GM19397 (cell line): ENCODE results near the gene CDH23.

Source experiments
- ATAC-seq: cut with Tn5 transposase; IDR thresholded peaks from one replicate; pipeline ENCODE4 v1.9.1; 2021; ENCODE audit warnings: mild to moderate bottlenecking, moderate library complexity; ENCODE audit not compliant: unreplicated experiment

Gene CDH23

DNA sequence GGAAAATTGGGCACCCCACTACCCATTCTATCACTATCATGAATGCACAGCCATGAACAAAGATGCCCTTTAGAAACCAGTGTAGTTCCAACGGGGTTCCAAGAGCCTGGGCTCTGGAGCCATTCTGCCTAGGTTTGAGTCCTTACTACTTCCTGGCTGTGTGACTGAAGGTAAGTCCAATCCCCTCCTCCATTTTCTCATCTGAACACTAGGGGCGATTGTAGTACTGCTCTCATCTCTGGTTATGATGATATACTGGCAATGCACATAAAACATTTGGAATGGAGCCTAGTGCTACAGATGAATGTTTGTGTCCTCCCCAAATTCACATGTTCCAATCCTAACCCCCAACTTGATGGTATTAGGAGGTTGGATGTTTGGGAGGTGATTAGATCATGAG, 28.1 kb upstream of the CDH23 start:
- no peak for ATAC-seq

DNA sequence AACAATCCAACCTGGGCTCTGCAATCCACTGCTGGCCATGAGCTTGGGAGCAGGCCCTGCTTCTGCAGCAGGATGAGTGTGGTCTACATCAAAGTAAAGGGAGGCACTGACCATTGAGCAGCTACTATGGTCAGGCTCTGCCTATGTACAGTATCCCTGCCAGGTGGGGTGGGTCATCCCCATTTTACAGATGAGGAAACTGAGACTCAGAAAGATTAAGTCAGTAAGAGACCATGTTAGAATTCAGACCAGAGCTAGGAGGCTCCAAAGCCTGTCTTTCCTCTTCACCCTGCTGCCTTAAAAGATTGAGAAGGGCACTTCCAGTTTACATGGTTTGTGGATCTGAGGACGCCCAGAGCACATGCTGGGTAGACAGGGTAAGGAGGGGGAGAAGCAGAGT, 27.1 kb upstream of the CDH23 start:
- no peak for ATAC-seq

DNA sequence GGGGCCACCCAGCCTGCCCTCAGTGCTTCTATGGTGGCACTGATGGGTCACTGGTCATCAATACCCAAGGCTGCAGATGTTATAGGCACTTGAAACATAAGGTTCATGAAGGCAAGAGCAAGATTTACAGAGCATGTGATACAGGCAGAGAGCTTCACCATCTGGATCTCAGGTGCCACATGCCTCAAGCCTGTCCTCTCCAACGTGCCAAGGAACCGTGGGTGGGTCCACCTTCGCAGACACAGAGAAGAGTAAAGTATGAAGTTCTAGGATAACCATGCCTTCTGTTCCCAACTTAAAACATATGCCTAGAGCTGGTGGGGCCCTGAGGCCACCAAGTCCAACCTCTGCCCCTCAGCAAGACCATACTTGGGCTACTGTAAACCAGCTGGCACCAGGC, 26.7 kb upstream of the CDH23 start:
- ATAC-seq = no peak

DNA sequence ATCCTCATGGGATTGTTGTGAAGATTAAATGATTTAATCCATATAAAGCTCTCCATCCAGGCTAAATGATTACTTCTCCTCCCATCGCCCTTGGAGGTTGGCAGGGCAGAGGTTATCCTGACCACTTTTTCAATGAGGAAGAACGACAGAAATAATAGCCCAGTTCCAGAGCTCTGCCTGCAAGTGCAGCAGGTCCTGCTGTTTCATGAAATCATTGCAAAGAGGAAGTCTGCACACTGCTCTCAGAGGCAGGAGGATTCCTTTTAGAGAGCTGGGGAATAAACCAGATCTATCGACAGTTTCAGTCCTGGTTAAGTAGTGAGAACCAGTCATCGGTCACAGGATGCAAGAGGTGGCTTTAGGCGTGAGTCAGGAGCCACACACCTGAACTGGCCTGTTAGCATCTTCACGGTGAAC, 25.0 kb upstream of the CDH23 start:
- no peak for ATAC-seq

DNA sequence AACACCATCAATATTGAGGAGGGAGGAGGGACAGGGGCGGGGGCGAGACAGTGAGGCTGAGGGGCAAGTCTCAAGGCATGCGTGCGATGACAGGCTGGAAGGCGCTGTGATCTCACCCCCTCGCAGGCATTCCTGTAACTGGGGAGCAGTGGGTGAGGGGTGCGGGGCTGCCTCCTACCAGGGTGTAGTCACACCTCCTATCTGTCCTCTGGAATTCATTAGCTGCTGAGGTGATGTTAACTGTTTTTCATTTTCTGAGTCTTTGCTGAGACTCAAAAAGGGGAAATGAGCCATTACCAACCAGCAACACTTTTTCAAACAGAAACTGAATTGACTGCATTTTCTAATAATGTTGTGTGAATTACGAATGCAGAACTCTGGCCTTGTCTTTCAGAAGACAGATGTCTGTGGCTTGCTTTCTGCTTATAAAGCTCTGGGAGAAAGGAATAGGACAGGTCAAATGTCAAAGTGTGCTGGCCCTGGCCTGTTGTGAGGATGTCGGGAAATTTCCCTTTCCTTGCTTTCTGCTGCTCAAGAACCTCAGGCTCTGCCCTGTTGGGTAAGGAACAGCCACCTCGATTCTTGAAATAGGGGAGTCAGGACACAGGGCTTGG, 23.7 kb upstream of the CDH23 start:
- ATAC-seq = no peak

DNA sequence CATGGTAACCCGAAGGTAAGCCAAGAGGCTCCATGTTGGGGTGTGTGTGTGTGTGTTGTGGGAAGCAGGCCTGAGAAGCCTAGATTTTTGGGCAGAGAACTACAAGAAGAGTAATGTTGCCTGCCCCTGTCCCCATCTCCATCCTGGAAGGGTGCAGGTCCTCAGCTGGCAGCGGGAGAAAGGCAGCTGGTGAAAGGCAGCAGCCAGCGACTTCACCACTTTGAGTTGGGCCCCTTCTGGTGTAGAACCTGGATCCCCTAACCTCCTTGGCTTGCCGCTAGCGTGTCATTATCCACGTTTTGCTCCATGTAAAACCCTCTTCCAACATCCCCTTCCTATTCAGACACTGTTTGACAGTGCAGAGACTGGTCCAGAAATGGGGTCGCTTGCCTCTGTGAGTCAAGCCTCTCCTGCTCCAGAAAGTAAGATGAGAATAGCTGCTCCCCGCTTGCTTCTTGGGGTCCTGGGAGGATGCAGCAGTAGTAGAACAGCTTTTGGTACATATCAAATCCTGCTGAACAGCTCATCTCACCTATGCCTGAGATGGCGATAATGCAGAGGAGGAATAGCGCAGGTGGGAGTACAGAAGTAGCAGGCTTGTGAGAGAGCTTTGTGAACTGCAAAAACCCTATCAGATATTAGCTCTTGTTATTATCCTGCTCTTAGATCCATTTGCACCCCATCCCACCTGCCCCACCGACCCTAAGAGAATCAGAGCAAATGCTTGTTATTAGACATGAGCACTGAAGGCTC, 22.1 kb upstream of the CDH23 start:
- no peak for ATAC-seq

DNA sequence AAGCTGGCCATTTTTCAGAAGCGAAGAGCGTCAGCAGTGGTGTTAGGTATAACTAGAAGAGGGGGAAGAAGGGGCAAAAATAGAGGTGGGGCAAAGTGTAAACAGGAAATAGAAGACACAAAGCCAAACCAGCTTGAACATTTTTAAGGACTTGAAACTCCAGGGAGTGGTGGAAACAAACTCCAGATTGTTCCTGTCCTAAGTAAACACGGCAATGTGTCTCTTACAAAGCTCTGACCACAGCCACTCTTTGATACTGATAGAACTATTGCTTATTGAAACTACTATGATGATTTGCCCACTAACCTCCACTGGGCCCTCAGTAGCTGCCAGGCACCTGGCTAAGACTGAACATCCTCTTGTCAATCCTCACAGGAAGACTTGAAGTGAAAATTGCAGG, 20.8 kb upstream of the CDH23 start:
- no peak for ATAC-seq

DNA sequence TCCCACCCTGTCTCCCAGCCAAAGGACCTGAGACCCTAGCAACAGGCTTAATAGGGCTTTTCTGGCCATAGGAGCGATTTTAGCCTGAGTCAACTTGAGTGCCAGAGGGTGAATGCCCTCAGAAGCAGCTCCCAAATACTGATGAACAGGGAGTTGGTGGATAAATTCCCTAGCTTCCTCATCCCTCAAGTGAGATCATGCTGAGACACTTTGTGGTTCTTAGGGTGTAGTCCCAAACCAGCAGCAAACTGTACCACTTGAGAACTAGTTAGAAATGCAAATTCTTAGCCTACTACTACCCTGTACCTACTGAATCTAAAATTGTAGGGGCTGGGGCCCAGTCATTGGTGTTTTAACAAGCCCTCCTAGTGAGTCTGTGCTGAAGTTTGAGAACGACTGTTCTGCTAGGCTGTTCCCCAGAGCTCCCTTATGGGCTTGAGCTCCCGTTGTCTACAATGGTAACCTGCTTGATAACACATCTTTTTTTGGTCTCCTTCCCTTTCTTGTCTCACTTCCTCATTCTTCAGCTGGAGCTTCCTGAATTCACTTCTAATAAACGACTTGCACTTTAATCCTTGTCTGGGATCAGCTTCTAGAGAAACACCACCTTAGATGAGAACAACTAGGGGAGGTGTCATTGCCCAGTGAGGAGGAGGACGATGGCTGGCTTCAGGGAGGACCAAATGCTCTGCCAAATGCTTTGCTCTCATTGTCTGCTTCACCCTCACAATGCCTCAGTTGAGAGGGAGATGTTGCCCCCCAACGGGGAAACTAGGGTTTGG, 18.2 kb upstream of the CDH23 start:
- no peak for ATAC-seq

DNA sequence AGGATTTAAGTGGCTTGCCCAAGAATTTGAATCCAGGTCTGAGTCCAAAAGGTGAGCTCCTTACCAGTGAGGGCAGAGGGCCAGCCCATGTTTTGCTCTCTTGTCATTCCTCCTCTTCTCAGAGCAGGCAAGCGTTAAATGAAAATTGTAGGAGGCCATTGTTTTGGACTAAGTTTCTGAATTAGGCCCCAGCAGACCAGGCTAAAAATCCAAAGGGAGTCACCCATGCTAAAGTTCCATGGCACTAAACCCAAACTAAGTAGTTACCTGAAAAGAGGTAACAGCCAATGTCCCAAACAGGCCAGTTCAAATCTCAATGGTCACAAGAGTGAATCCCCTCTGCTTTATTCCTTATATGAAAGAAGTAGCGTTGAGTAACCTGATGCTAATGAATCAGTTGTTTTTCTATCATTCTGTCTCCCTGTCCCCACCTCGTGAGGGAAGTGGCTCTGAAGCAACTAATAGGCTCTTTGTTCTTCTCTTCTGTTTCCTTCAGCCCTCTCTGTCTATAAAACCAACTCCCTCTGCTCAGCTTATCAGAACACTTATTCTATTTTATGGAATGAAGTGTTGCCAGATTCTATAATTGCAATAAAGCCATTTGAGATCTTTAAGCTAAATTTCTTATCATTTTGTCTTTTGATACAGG, 17.5 kb upstream of the CDH23 start:
- ATAC-seq = no peak

DNA sequence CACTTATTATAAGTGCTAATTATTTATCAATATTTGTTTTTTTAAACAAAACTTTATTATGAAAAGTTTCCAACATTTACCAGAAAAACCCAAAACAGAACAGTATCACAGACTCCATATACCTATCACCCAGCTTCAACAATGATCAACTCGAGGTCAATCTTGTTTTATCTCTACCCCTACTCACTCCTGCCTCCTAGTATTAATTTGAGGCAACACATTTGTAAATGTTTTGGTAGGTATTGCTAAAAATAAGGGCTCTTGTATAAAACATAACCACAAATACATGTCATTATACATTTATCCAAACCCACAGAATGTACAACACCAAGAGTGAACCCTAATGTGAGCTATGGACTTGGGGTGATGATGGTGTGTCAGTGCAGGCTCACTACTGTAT, 15.9 kb upstream of the CDH23 start:
- no peak for ATAC-seq

DNA sequence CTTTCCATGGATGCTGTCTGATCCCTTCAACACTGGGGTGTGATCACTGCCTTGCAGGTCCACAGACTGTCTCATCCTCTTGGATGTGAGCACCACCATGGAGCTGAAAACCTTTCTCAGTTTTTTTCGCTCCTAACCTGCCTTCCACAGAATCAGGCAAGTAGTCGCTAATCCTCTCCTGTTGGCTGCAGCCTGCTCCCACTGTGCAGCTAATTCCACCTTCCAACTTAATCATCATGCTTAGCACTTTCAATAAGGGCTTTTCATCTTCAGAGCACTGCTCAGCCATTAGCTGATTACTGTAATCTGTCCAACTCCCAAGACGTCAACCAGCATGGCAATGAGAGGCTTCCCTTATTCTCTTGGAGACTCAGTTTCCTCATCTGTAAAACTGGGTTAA, 15.1 kb upstream of the CDH23 start:
- ATAC-seq = no peak

DNA sequence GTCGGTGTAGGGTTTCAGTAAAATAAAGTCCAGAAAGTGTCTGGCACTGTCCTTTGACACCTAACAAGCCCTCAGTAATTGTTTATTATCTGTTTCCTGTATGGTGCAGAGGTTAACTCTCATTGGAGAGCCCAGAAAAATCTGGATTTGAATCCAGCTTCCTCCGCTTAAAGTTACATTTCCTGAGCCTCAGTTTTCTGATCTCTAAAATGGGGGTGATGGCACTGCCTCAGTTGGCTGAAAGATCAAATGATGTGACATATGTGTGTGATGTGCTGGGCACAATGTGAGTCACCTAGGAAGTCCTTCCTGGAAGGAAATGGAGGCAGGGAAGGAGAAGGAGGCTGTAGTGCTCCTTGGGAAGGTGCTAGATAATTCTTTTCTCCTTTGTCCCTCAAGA, 14.7 kb upstream of the CDH23 start:
- no peak for ATAC-seq

DNA sequence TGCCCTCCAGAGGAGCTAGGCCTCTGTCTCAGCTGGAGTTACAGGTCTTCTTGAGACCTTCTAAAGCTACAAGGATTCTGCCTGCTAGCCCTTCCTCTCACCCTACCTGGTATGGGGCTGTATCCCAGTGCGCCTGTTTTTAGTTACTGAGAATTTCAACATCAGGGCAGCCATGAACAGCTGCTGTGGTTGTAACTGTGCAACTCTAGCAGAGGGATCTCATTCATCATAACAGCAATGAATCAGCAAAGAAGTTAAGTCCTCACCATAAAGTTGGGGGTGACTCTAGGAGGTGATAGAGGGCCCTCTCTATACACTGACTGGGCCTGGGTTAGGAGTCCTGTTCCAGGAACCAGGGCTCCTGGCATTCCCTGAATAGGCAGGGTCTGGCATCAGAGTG, 14.0 kb upstream of the CDH23 start:
- ATAC-seq = no peak

DNA sequence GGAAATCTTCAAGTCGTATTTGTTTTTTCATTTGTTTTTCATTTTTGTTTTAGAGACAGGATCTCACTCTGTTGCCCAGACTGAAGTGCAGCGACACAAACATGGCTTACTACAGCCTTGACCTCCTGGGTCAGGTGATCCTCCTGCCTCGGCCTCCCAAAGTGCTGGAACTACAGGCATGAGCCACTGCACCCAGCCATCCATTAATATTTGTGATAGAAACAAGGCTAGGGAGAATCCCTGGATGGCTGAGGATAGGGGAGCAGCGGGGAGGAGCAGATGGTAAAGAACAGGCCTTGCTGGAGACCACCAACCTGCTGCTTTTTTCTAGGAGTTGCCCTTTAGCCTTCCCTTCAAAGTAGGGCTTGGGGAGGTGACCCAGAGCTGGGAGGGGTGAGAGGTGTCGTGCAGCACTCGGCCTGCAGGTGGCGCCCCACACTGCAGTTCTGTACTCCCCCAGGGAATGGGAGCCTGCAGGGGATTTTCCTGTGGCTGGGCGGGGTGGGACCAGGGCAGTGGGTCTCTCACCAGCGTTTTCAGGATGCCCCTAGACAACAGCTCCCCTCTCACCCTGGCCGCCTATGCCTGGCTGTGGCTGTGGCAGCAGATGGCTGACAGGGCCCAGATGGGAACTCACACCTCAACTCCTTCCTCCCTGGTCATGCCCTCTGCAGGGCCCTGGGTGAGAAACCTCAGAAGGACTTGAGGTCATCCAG, 12.6 kb upstream of the CDH23 start:
- ATAC-seq = no peak

DNA sequence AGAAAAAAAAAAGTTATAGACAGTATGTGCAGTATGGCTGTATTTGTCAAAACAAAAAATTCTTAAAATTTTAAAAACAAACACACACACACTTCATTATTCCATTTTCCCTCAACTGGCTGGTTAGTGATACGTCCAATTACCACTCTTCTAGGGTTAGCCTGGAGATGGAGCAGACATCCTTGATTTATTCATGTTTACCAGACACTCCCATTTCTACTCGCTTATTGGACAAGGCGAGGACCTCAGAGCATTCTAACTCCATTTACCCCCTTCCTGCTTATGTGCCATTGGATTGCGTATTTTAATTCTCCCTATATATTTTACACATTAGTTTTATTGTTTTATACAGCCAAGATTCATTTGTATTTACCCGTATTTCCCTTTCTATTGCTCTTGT, 8.5 kb upstream of the CDH23 start:
- no peak for ATAC-seq

DNA sequence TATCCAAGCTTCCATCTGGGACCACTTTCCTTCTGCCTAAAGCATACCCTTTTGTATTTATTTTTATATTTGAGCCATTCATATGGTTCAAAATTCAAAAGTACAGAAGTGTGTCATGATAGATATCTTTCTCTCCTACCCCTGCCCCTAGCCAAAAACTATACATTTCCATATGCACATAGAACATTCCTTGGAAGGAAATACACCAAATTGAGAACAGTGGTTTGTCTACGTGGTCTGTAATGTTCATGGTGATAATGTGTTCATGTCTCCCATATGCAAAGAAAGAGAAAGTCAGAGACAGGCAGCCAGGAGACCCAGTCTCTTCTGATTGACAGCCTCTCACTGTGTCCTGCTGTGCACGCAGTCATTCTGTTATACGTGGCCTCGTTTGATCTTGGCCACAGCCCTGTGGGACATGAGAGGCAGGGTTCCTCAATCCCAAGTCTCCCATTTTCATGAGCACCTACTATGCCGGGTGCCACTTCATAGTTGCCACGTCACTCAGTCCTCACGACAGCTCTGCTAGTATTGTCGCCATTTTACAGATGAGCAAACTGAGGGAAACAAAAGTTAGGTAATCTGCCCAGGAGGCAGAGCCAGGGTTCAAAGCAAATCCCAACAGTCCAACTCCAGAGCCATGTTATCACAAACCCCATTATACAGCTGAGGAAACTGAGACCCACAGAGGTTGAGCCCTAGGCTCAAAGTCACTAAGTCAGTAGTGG, 8.0 kb upstream of the CDH23 start:
- ATAC-seq = no peak

DNA sequence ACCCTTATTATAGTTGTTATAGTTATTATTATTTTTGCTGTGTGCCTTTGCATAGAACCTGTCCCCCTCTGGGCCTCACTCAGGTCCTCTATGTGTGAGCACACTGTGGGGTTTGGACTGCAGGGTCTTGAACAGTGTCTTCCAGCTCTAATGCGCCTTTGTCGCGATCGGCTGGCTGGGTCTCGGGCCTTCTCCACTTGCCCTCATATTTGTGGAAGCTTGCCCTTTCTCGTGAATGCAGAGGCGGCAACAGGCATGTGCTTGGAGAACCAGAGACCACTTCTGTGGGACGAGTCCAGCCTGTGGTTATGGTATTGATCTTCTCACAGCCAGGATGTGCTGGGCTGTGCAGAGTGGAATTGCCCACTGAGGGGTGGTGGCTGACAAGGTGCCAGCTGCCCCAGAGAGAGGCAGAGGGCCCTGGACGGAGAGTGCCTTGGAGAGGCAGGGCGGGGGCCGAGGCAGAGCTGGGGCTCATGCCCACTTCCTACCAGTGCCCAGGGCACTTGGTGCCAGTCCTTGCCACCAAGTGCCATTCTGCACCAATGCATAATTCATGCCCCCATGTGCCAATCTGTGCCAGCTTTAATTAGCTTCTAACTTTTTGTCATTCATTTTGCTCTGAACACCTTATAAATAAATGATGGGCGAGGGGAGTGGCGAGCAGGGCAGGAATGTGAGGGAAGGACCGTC, 6.8 kb upstream of the CDH23 start:
- ATAC-seq = no peak

DNA sequence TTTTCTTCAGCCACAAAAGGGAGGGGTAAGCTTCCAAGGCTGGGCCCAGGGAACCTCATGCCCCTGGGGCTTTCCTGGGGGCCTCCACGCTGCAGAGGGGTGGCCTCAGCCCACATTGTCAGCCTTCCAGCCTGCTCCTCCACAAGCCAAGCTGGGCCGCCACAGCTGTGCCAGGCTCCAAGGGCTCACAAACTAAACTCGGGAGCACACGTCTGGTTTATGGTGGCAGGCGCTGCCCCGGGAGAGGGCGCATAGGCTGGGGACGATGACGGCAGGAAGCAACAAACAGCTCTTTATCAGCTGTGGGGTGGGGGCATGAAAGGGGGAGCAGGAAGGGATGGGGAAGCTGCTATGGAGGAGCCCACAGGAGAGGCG, 6.3 kb upstream of the CDH23 start:
- no peak for ATAC-seq

DNA sequence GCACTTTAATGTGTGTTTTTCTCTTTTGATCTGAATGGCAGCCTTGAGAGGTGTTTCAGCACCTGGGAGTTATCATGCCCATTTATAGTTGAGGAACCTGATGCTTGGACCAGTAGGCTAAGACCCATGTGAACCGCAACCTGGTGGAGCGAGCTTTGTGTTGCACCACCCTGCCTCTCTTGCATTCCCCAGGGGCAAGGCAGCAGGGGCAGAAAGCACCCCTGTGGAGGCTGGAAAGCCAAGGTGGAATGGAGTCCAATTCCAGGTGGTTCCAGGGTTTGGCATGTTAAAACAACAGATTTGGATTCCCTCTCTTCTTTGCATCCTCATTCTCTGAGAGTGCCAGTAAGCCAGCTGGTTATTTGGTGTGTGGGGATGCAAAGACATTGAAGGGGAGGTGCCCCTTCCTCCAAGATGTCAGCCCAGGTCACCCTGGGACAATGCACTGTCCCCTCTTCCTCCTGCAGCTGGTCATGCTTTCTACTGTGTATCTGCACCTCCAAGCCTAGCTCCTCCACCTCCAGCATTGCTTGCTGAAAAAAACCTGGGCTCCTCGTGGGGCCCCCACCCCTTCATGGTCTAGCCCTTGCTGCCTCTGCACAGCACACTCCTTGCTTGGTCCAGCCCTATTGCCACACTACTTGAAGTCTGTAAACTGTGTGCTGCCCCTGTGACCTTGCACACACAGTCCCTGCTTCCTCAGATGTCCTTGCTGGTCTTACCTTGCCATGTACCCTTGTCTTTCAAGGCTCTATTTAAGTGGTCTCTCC, 5.6 kb upstream of the CDH23 start:
- no peak for ATAC-seq
